SK-N-SH treated with all-trans-retinoic acid at 6 μM for 48 hours (cell line): ENCODE data around the gene RCOR2.

Source experiments
- ATAC-seq: fragments of 200-7000 bp; cut with Tn5 transposase; 3 replicates; pipeline ENCODE4 v1.9.1; 2020; ENCODE audit warnings: mild to moderate bottlenecking, moderate library complexity
- ARNTL ChIP-seq: fragments of 450-650 bp; formaldehyde crosslinking; IDR thresholded peaks from 2 replicates; pipeline ENCODE4 v1.5.0; 2020; ENCODE audit warnings: low read depth, mild to moderate bottlenecking, moderate library complexity, borderline replicate concordance
- BACH2 ChIP-seq: fragments of 250-450 bp; sonication (Bioruptor Pico); IDR thresholded peaks from 2 replicates; pipeline ENCODE4 v1.9.0; 2021; ENCODE audit warnings: mild to moderate bottlenecking, borderline replicate concordance
- CSDC2 ChIP-seq: fragments of 250-450 bp; sonication (Bioruptor Pico); IDR thresholded peaks from 2 replicates; pipeline ENCODE4 v1.5.0; 2020; ENCODE audit warnings: mild to moderate bottlenecking, moderate library complexity
- CSRNP3 ChIP-seq: fragments of 250-450 bp; sonication (Bioruptor Pico); IDR thresholded peaks from 2 replicates; pipeline ENCODE4 v1.5.1; 2021; ENCODE audit warnings: mild to moderate bottlenecking, moderate library complexity
- ESRRG ChIP-seq: fragments of 250-450 bp; sonication (Bioruptor Pico); IDR thresholded peaks from 2 replicates; pipeline ENCODE4 v1.6.1; 2021; ENCODE audit warnings: mild to moderate bottlenecking
- GLIS3 ChIP-seq: fragments of 250-450 bp; sonication (Bioruptor Pico); IDR thresholded peaks from 2 replicates; pipeline ENCODE4 v1.5.0; 2020; ENCODE audit warnings: mild to moderate bottlenecking, moderate library complexity
- ISL1 ChIP-seq: fragments of 250-450 bp; sonication (Bioruptor Pico); IDR thresholded peaks from 2 replicates; pipeline ENCODE4 v2.1.2; 2022; ENCODE audit warnings: mild to moderate bottlenecking, moderate library complexity
- OSR1 ChIP-seq: fragments of 250-450 bp; sonication (Bioruptor Pico); IDR thresholded peaks from 2 replicates; pipeline ENCODE4 v1.8.0; 2022; ENCODE audit warnings: moderate library complexity, mild to moderate bottlenecking, inconsistent platforms
- PPARA ChIP-seq: fragments of 250-450 bp; sonication (Bioruptor Pico); IDR thresholded peaks from 2 replicates; pipeline ENCODE4 v1.5.0; 2020; ENCODE audit warnings: mild to moderate bottlenecking, borderline replicate concordance
- RARB ChIP-seq: fragments of 250-450 bp; sonication (Bioruptor Pico); IDR thresholded peaks from 2 replicates; pipeline ENCODE4 v1.8.0; 2021; ENCODE audit warnings: mild to moderate bottlenecking, moderate library complexity
- SNAI2 ChIP-seq: fragments of 250-450 bp; sonication (Bioruptor Pico); IDR thresholded peaks from 2 replicates; pipeline ENCODE4 v1.5.0; 2020; ENCODE audit warnings: mild to moderate bottlenecking, moderate library complexity
- TCF4 ChIP-seq: fragments of 250-450 bp; sonication (Bioruptor Pico); IDR thresholded peaks from 2 replicates; pipeline ENCODE4 v1.8.0; 2021; ENCODE audit warnings: mild to moderate bottlenecking, moderate library complexity, borderline replicate concordance
- TOX ChIP-seq: fragments of 250-450 bp; sonication (Bioruptor Pico); IDR thresholded peaks from 2 replicates; pipeline ENCODE4 v1.8.0; 2021; ENCODE audit warnings: mild to moderate bottlenecking, moderate library complexity, borderline replicate concordance
- TSHZ2 ChIP-seq: fragments of 250-450 bp; sonication (Bioruptor Pico); IDR thresholded peaks from 2 replicates; pipeline ENCODE4 v1.5.0; 2020; ENCODE audit warnings: mild to moderate bottlenecking, moderate library complexity
- ZC3H10 ChIP-seq: fragments of 250-450 bp; sonication (Bioruptor Pico); IDR thresholded peaks from 2 replicates; pipeline ENCODE4 v1.5.1; 2021; ENCODE audit warnings: mild to moderate bottlenecking, moderate library complexity
- ZFP30 ChIP-seq: fragments of 450-650 bp; formaldehyde crosslinking; IDR thresholded peaks from 2 replicates; pipeline ENCODE4 v1.5.0; 2022; ENCODE audit warnings: mild to moderate bottlenecking, moderate library complexity
- ZNF565 ChIP-seq: fragments of 450-650 bp; formaldehyde crosslinking; conservative IDR thresholded peaks from 2 replicates; pipeline ENCODE4 v1.5.0; 2020; ENCODE audit warnings: low read depth, mild to moderate bottlenecking, moderate library complexity
- ZNF70 ChIP-seq: fragments of 450-650 bp; formaldehyde crosslinking; IDR thresholded peaks from 2 replicates; pipeline ENCODE4 v1.5.0; 2020; ENCODE audit warnings: mild to moderate bottlenecking, moderate library complexity
- ZNF8 ChIP-seq: fragments of 450-650 bp; formaldehyde crosslinking; IDR thresholded peaks from 2 replicates; pipeline ENCODE4 v1.5.0; 2020; ENCODE audit warnings: mild to moderate bottlenecking, moderate library complexity
- TF ChIP-seq, protein P1 (sequence below): fragments of 250-450 bp; sonication (Bioruptor Pico); IDR thresholded peaks from 2 replicates; pipeline ENCODE4 v1.5.1; 2020; ENCODE audit warnings: low read depth, mild to moderate bottlenecking, moderate library complexity
- TF ChIP-seq, protein P2 (sequence below): fragments of 250-450 bp; sonication (Bioruptor Pico); IDR thresholded peaks from 2 replicates; pipeline ENCODE4 v1.8.0; 2020; ENCODE audit warnings: mild to moderate bottlenecking, moderate library complexity, borderline replicate concordance

The RCOR2 gene

DNA sequence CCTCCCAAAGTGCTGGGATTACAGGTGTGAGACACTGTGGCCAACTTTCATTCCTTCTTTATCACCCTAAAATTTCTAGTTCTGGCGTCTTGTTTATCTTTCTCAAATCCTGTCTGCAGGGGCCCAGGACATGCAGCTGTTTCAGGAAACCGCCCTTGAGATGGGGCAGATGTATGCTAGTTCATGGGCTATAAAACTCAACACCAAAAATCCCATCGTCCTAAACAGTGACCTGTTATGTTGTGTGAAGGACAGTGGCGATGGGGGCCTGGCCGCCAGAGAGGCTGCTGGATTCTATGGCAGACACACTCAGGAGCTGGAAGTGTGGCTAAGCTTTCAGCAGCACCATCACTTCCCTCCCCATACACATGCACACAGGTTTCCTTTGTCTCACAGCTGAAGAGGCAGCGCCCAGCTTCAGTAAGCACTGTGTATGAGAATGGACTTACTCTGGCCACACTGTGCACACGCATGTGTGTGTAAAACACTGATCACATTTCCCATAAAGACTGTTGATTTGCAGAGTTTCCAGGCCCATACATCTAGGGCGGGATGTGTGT lies 41.4 kb downstream of the RCOR2 start:
- TF ChIP-seq, protein P1, sequence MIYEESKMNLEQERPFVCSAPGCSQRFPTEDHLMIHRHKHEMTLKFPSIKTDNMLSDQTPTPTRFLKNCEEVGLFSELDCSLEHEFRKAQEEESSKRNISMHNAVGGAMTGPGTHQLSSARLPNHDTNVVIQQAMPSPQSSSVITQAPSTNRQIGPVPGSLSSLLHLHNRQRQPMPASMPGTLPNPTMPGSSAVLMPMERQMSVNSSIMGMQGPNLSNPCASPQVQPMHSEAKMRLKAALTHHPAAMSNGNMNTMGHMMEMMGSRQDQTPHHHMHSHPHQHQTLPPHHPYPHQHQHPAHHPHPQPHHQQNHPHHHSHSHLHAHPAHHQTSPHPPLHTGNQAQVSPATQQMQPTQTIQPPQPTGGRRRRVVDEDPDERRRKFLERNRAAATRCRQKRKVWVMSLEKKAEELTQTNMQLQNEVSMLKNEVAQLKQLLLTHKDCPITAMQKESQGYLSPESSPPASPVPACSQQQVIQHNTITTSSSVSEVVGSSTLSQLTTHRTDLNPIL = no peak
- TF ChIP-seq ZC3H10 (CRISPR knock-in tag) (no peak), ZFP30 (CRISPR knock-in tag) (no peak), OSR1 (CRISPR knock-in tag) (no peak), SNAI2 (CRISPR knock-in tag) (no peak), ESRRG (no peak)
- no peak for ATAC-seq

- no peak for ATAC-seq
- TF ChIP-seq ESRRG (no peak), BACH2 (no peak)
These were observed 42.5 kb downstream of the RCOR2 start for GRCh38 chr11:63874511-63874910.

- no peak for TF ChIP-seq CSDC2 (CRISPR knock-in tag)
- no peak for TF ChIP-seq ZNF565 (CRISPR knock-in tag)
- no peak for TF ChIP-seq ZNF70 (CRISPR knock-in tag)
- TF ChIP-seq GLIS3 (CRISPR knock-in tag) = no peak
- TF ChIP-seq, protein P1 = no peak
- TF ChIP-seq ZFP30 (CRISPR knock-in tag) = no peak
- TF ChIP-seq ISL1 = no peak
- TF ChIP-seq RARB (CRISPR knock-in tag) = no peak
- TF ChIP-seq TSHZ2 (CRISPR knock-in tag) = no peak
- TF ChIP-seq ARNTL (CRISPR knock-in tag) = no peak
- TF ChIP-seq TCF4 = no peak
- TF ChIP-seq TOX (CRISPR knock-in tag) = no peak
- TF ChIP-seq ZNF8 (CRISPR knock-in tag) = no peak
- TF ChIP-seq, protein P2, sequence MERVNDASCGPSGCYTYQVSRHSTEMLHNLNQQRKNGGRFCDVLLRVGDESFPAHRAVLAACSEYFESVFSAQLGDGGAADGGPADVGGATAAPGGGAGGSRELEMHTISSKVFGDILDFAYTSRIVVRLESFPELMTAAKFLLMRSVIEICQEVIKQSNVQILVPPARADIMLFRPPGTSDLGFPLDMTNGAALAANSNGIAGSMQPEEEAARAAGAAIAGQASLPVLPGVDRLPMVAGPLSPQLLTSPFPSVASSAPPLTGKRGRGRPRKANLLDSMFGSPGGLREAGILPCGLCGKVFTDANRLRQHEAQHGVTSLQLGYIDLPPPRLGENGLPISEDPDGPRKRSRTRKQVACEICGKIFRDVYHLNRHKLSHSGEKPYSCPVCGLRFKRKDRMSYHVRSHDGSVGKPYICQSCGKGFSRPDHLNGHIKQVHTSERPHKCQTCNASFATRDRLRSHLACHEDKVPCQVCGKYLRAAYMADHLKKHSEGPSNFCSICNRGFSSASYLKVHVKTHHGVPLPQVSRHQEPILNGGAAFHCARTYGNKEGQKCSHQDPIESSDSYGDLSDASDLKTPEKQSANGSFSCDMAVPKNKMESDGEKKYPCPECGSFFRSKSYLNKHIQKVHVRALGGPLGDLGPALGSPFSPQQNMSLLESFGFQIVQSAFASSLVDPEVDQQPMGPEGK (CRISPR knock-in tag) = no peak
- no peak for TF ChIP-seq OSR1 (CRISPR knock-in tag)
- TF ChIP-seq SNAI2 (CRISPR knock-in tag) = no peak
- TF ChIP-seq ZC3H10 (CRISPR knock-in tag) = no peak
- ATAC-seq = no peak
These were observed 43.7 kb downstream of the RCOR2 start for GRCh38 chr11:63873311-63873710.

DNA sequence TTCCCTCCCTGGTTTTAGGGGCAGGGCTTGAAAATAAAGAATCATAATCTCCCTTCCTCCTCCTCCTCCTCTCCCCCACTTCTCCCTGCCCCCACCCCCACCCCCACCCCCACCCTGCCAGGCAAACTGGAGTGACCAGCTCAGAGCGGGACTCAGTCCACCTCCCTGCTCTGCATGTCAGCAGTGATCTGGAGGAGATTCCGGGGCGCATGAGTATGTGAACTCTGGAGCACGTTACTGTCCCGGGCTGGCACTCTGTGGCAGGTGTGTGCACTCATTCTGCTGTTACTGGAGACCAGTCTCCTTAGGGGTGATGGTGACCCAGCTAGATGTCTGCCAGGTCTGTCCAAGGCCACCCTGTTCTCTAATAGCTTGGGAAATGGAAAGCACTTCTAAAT lies 44.2 kb downstream of the RCOR2 start:
- ATAC-seq = no peak
- TF ChIP-seq, protein P1 = no peak
- no peak for TF ChIP-seq CSDC2 (CRISPR knock-in tag)
- TF ChIP-seq CSRNP3 (CRISPR knock-in tag) = no peak
- TF ChIP-seq PPARA (CRISPR knock-in tag) = no peak
- no peak for TF ChIP-seq GLIS3 (CRISPR knock-in tag)
- no peak for TF ChIP-seq TCF4
- TF ChIP-seq BACH2 = no peak
- no peak for TF ChIP-seq ZNF70 (CRISPR knock-in tag)
- no peak for TF ChIP-seq ZFP30 (CRISPR knock-in tag)
- TF ChIP-seq ESRRG = no peak
- no peak for TF ChIP-seq TOX (CRISPR knock-in tag)
- TF ChIP-seq TSHZ2 (CRISPR knock-in tag) = no peak
- no peak for TF ChIP-seq RARB (CRISPR knock-in tag)
